OCI-LY7 (cell line): ENCODE results near the gene PIK3C2B. TPM values are rescaled to one million over a fixed set of nuclear protein-coding genes. Genes with fewer than 3 reads are reported as not detected.
A peak's percentile ranks its signal among the peaks of the same experiment; 100 is the strongest.

Experiments used
- BruUV-seq: library from RNA; stranded (reverse); fragments of 400-500 nt; replicated peaks from 2 replicates; lab custom pipeline; 2021; lab: Mats Ljungman, UMichigan
- CTCF ChIA-PET: fragments of 300-600 bp; sonication (Branson Sonifier 250); formaldehyde crosslinking; loops from one replicate; lab custom pipeline; 2022; ENCODE audit warnings: antibody characterized with exemption; ENCODE audit not compliant: unreplicated experiment; lab: Charles Lee
- POLR2A ChIA-PET: fragments of 300-600 bp; sonication (Branson Sonifier 250); formaldehyde crosslinking; loops from one replicate; lab custom pipeline; 2022; ENCODE audit warnings: antibody characterized with exemption; lab: Charles Lee
- DNase-seq: peaks from one replicate; pipeline ENCODE4 v3.0.0-alpha.2; 2015; ENCODE audit warnings: low spot score
- H2AFZ ChIP-seq: fragments of 200-600 bp; sonication (generic), shearing (Covaris generic); 2 replicates; pipeline ENCODE4 v1.6.1; 2014; ENCODE audit warnings: mild to moderate bottlenecking, antibody characterized with exemption, low read length, moderate library complexity
- H3K27ac ChIP-seq: fragments of 200-600 bp; sonication (generic); 2 replicates; pipeline ENCODE4 v1.5.1; 2014; ENCODE audit warnings: mixed run types, low read depth, mild to moderate bottlenecking, moderate library complexity, low read length, inconsistent platforms; ENCODE audit not compliant: poor library complexity, severe bottlenecking
- H3K36me3 ChIP-seq: fragments of 200-600 bp; sonication (generic); 2 replicates; pipeline ENCODE4 v1.6.1; 2014; ENCODE audit warnings: mild to moderate bottlenecking, antibody characterized with exemption, low read length, moderate library complexity, mixed read lengths; ENCODE audit not compliant: insufficient read depth
- H3K4me1 ChIP-seq: fragments of 200-600 bp; sonication (generic); 2 replicates; pipeline ENCODE4 v1.5.1; 2014; ENCODE audit warnings: mild to moderate bottlenecking, low read length; ENCODE audit not compliant: insufficient read depth, poor library complexity, severe bottlenecking
- H3K4me2 ChIP-seq: fragments of 200-600 bp; sonication (generic); 2 replicates; pipeline ENCODE4 v1.6.1; 2014; ENCODE audit warnings: mild to moderate bottlenecking, low read length
- H3K4me3 ChIP-seq: fragments of 200-600 bp; sonication (generic); 2 replicates; pipeline ENCODE4 v1.5.1; 2014; ENCODE audit warnings: mild to moderate bottlenecking, low read depth, low read length; ENCODE audit not compliant: poor library complexity, severe bottlenecking
- H3K79me2 ChIP-seq: fragments of 200-600 bp; sonication (generic); 2 replicates; pipeline ENCODE4 v1.6.1; 2016; ENCODE audit warnings: low read depth, mild to moderate bottlenecking, low read length, moderate library complexity, mixed read lengths; ENCODE audit not compliant: insufficient read depth
- H3K9me2 ChIP-seq: fragments of 200-600 bp; sonication (generic); 2 replicates; pipeline ENCODE4 v1.6.1; 2016; ENCODE audit warnings: mild to moderate bottlenecking, low read length, mixed read lengths; ENCODE audit not compliant: insufficient read depth
- H3K9me3 ChIP-seq: fragments of 200-600 bp; sonication (generic); 2 replicates; pipeline ENCODE4 v1.6.1; 2014; ENCODE audit warnings: mild to moderate bottlenecking, mixed run types, low read length, mixed read lengths
- H4K20me1 ChIP-seq: fragments of 200-600 bp; sonication (generic); 2 replicates; pipeline ENCODE4 v1.6.1; 2014; ENCODE audit warnings: mild to moderate bottlenecking, antibody characterized with exemption, low read length, moderate library complexity, mixed read lengths; ENCODE audit not compliant: insufficient read depth
- CTCF ChIP-seq: fragments of 200-600 bp; sonication (generic); conservative IDR thresholded peaks from 2 replicates; pipeline ENCODE4 v1.5.1; 2014; ENCODE audit warnings: mild to moderate bottlenecking, antibody characterized with exemption, low read length, moderate library complexity, mixed read lengths
- EZH2phosphoT487 ChIP-seq: fragments of 200-600 bp; sonication (generic); IDR thresholded peaks from 2 replicates; pipeline ENCODE4 v1.6.1; 2018; ENCODE audit warnings: low read depth, borderline replicate concordance, mild to moderate bottlenecking, mixed run types, antibody characterized with exemption, low read length, moderate library complexity, mixed read lengths
- intact Hi-C: fragments of 100-400 bp; cut with micrococcal nuclease; formaldehyde crosslinking; loops from one replicate; pipeline ENCODE4 v1.10.0; 2022; ENCODE audit not compliant: unreplicated experiment
- total RNA-seq, 2 experiments: library from RNA; depleted of rRNA in 1 of 2; stranded (reverse); fragments of >200 nt in 1 of 2; shearing (Covaris generic) in 1 of 2; gene quantifications; 2 replicates each; pipeline ENCODE4 v1.2.3, GENCODE V29; 2014 to 2022

The PIK3C2B gene
- total RNA-seq, 2 experiments from 2014 or later = 12.5 to 43.9 TPM

- Histone ChIP-seq H2AFZ (peak overlapping the region; percentile 84), H3K27ac (peak overlapping the region; percentile 12), H3K4me2 (peak overlapping the region; percentile 43), H3K9me2 (no peaks in the 10 kb centered on the region), H3K4me3 (no peak overlapping the region), H4K20me1 (no peaks in the 10 kb centered on the region), H3K4me1 (peaks cover 47% of the 10 kb centered on the region), H3K79me2 (no peaks in the 10 kb centered on the region), H3K9me3 (no peaks in the 10 kb centered on the region), H3K36me3 (no peaks in the 10 kb centered on the region; the same call in 1 of the 2 replicates)
- TF ChIP-seq EZH2phosphoT487 = no peak
- TF ChIP-seq CTCF = peak; percentile 98
- BruUV-seq = no TSS peak
- POLR2A ChIA-PET = interaction anchor here (0.6 to 1.5 kb wide), 12 partner anchors 10 to 89 kb away, joined by 3 to 6 read pairs (median 4); partner anchors contain the start of gene MDM4
- DNase-seq = peak; percentile 85
- CTCF ChIA-PET = interaction anchor here (0.7 to 1.6 kb wide), 8 partner anchors 11 to 304 kb away, joined by 3 to 11 read pairs (median 4); no protein-coding TSS in a partner anchor
- intact Hi-C loops = loop anchor here (1.0 to 10.0 kb wide), 6 partner anchors 23 to 341 kb away; no protein-coding TSS in a partner anchor
These were observed 8.7 kb upstream of the PIK3C2B start for GRCh38 chr1:204503122-204503912.

GRCh38 chr1:204502241-204502640, 7.6 kb upstream of the PIK3C2B start:
- no peak overlapping the region for H2AFZ ChIP-seq
- H3K36me3 ChIP-seq = no peaks in the 10 kb centered on the region; the same call in 1 of the 2 replicates
- H3K4me1 ChIP-seq = peaks cover 42% of the 10 kb centered on the region
- H3K9me2 ChIP-seq = no peaks in the 10 kb centered on the region
- CTCF ChIA-PET = interaction anchor here (0.5 to 2.4 kb wide), 3 partner anchors 54 to 57 kb away, joined by 3 to 17 read pairs (median 5); no protein-coding TSS in a partner anchor
- no peaks in the 10 kb centered on the region for H3K79me2 ChIP-seq
- TF ChIP-seq CTCF (no peak), EZH2phosphoT487 (no peak)
- no peak overlapping the region for H3K4me2 ChIP-seq
- POLR2A ChIA-PET = interaction anchor here (1.0 to 1.5 kb wide), 4 partner anchors 13 to 88 kb away, joined by 3 to 5 read pairs (median 4); no protein-coding TSS in a partner anchor
- no peak overlapping the region for H3K27ac ChIP-seq
- H3K9me3 ChIP-seq = no peaks in the 10 kb centered on the region
- no TSS peak for BruUV-seq
- H4K20me1 ChIP-seq = no peaks in the 10 kb centered on the region
- intact Hi-C loops = loop anchor here (2.0 to 10.0 kb wide), 3 partner anchors 21 to 340 kb away; no protein-coding TSS in a partner anchor
- DNase-seq = no peak
- no peak overlapping the region for H3K4me3 ChIP-seq
